CD8-positive, alpha-beta memory T cell (primary cell): ENCODE measurements around the gene KIFAP3. TPM values are rescaled to one million over a fixed set of nuclear protein-coding genes. Genes with fewer than 3 reads are reported as not detected.
"Not testable (repeated sequence)": the region's sequence is repeated elsewhere in the genome, so short reads cannot be mapped to it uniquely, and the experiment has no call there.

Experiments used
- CTCF ChIA-PET: fragments of 350-600 bp; sonication (Branson Sonifier 250); formaldehyde crosslinking; loops from one replicate; lab custom pipeline; 2021; ENCODE audit warnings: antibody characterized with exemption; lab: Charles Lee
- POLR2A ChIA-PET: fragments of 350-600 bp; sonication (Branson Sonifier 250); formaldehyde crosslinking; loops from one replicate; lab custom pipeline; 2021; ENCODE audit warnings: antibody characterized with exemption; lab: Charles Lee
- DNase-seq, 5 donors: peaks; one replicate each; pipeline versions ENCODE4 v3.0.0 to v3.0.0-alpha.2; 2020 to 2022; ENCODE audit warnings: mixed read lengths in 1 of 5
- H3K27ac ChIP-seq: one replicate; pipeline ENCODE4 v1.7.0; 2013; ENCODE audit warnings: low read depth, mild to moderate bottlenecking, low read length, moderate library complexity
- H3K27me3 ChIP-seq: 2 replicates; pipeline ENCODE4 v1.7.0; 2013; ENCODE audit warnings: low read length, mild to moderate bottlenecking; ENCODE audit not compliant: insufficient read depth, poor library complexity, severe bottlenecking
- H3K36me3 ChIP-seq: 2 replicates; pipeline ENCODE4 v1.7.0; 2013; ENCODE audit warnings: mild to moderate bottlenecking, low read length, moderate library complexity; ENCODE audit not compliant: insufficient read depth
- H3K4me1 ChIP-seq: 2 replicates; pipeline ENCODE4 v1.7.0; 2013; ENCODE audit warnings: mild to moderate bottlenecking, low read length, moderate library complexity; ENCODE audit not compliant: insufficient read depth
- H3K4me3 ChIP-seq: 2 replicates; pipeline ENCODE4 v1.7.0; 2013; ENCODE audit warnings: mild to moderate bottlenecking, low read length
- H3K9me3 ChIP-seq: 2 replicates; pipeline ENCODE4 v1.7.0; 2013; ENCODE audit warnings: mild to moderate bottlenecking, low read length
- H3K27ac Mint-ChIP-seq, 8 donors: one replicate each; pipeline ENCODE4 v1.8.0; 2020 to 2021; ENCODE audit warnings: mixed read lengths in 8 of 8, mild to moderate bottlenecking in 6 of 8, inconsistent platforms in 3 of 8, moderate library complexity in 3 of 8
- H3K27me3 Mint-ChIP-seq, 2 donors: one replicate each; pipeline ENCODE4 v1.8.0; 2020 to 2021; ENCODE audit warnings: mixed read lengths in 2 of 2, mild to moderate bottlenecking in 1 of 2, moderate library complexity in 1 of 2
- H3K36me3 Mint-ChIP-seq, 3 donors: one replicate each; pipeline ENCODE4 v1.8.0; 2020 to 2021; ENCODE audit warnings: mixed read lengths in 3 of 3, inconsistent platforms in 1 of 3, mild to moderate bottlenecking in 1 of 3
- H3K4me1 Mint-ChIP-seq, 3 donors: one replicate each; pipeline ENCODE4 v1.8.0; 2020 to 2021; ENCODE audit warnings: mixed read lengths in 3 of 3, inconsistent platforms in 1 of 3, mild to moderate bottlenecking in 1 of 3
- H3K4me3 Mint-ChIP-seq, 7 donors: one replicate each; pipeline ENCODE4 v1.8.0; 2020 to 2021; ENCODE audit warnings: mixed read lengths in 7 of 7, mild to moderate bottlenecking in 6 of 7, moderate library complexity in 4 of 7, inconsistent platforms in 2 of 7
- H3K9me3 Mint-ChIP-seq, 5 donors: one replicate each; pipeline ENCODE4 v1.8.0; 2020 to 2022; ENCODE audit warnings: mixed read lengths in 5 of 5, mild to moderate bottlenecking in 3 of 5, moderate library complexity in 2 of 5, inconsistent platforms in 1 of 5
- polyA plus RNA-seq: library from polyadenylated mRNA; unstranded; fragments of 300-500 nt; fragmentation: Illumina TruSeq; gene quantifications from one replicate; pipeline ENCODE4 v1.2.3, GENCODE V29; 2021
- total RNA-seq, 2 experiments: library from RNA; stranded (reverse); gene quantifications; one replicate each; pipeline ENCODE4 v1.2.3, GENCODE V29; 2021

Gene KIFAP3
- total and polyA plus RNA-seq, 3 experiments from 2014 or later: 17.4 to 23.8 (median 23.2) TPM

- H3K4me3 ChIP-seq: no peak overlapping the region
- no peaks in the 10 kb centered on the region for H3K9me3 Mint-ChIP-seq
- H3K4me3 Mint-ChIP-seq: no peak overlapping the region
These were observed 145.9 kb downstream of the KIFAP3 start for GRCh38 chr1:169928438-169929209.

GRCh38 chr1:169925505-169926482 lies 148.7 kb downstream of the KIFAP3 start:
- Mint-ChIP-seq H3K4me3 (no peak overlapping the region), H3K4me1 (peaks cover 7 to 10% (median 9%) of the 10 kb centered on the region in 3 donors), H3K36me3 (peaks cover 4 to 15% (median 6%) of the 10 kb centered on the region in 3 donors), H3K9me3 (no peaks in the 10 kb centered on the region), H3K27ac (peak overlapping the region in 5 of 8 donors; percentile 22 to 80 (median 68)), H3K27me3 (no peaks in the 10 kb centered on the region)
- no peak for DNase-seq
- Histone ChIP-seq H3K27ac (no peak overlapping the region), H3K4me3 (no peak overlapping the region), H3K27me3 (no peaks in the 10 kb centered on the region), H3K9me3 (no peaks in the 10 kb centered on the region), H3K4me1 (no peaks in the 10 kb centered on the region), H3K36me3 (no peaks in the 10 kb centered on the region)
- POLR2A ChIA-PET: no interaction called here
- CTCF ChIA-PET: no interaction called here

More at GRCh38 chr1:169928438-169929209, 145.9 kb downstream of the KIFAP3 start:
- H3K36me3 ChIP-seq: no peaks in the 10 kb centered on the region
- no peaks in the 10 kb centered on the region for H3K9me3 ChIP-seq
- H3K27me3 Mint-ChIP-seq: no peaks in the 10 kb centered on the region
- no peaks in the 10 kb centered on the region for H3K4me1 ChIP-seq
- H3K27me3 ChIP-seq: no peaks in the 10 kb centered on the region
- POLR2A ChIA-PET: no interaction called here
- CTCF ChIA-PET: interaction anchor here (0.8 to 1.4 kb wide), 2 partner anchors 35 to 1001 kb away, joined by 3 to 7 read pairs; partner anchors contain the start of gene SCYL3
- H3K27ac Mint-ChIP-seq: peak overlapping the region in 1 of 8 donors; percentile 54
- DNase-seq: peak in 2 of 5 donors; percentile 31 to 39
- H3K36me3 Mint-ChIP-seq: peaks cover 0 to 7% (median 0%) of the 10 kb centered on the region in 3 donors
- no peak overlapping the region for H3K27ac ChIP-seq
- H3K4me1 Mint-ChIP-seq: peaks cover 7 to 10% (median 9%) of the 10 kb centered on the region in 3 donors

GRCh38 chr1:169924829-169925228 lies 149.7 kb downstream of the KIFAP3 start:
- CTCF ChIA-PET: no interaction called here
- H3K9me3 ChIP-seq: no peaks in the 10 kb centered on the region
- no peaks in the 10 kb centered on the region for H3K27me3 Mint-ChIP-seq
- H3K27ac ChIP-seq: no peak overlapping the region
- no peaks in the 10 kb centered on the region for H3K36me3 ChIP-seq
- no peaks in the 10 kb centered on the region for H3K4me1 ChIP-seq
- no peak overlapping the region for H3K4me3 ChIP-seq
- peaks cover 7 to 10% (median 9%) of the 10 kb centered on the region in 3 donors for H3K4me1 Mint-ChIP-seq
- H3K27ac Mint-ChIP-seq: peak overlapping the region in 1 of 8 donors; percentile 18
- peaks cover 4 to 22% (median 9%) of the 10 kb centered on the region in 3 donors for H3K36me3 Mint-ChIP-seq
- H3K9me3 Mint-ChIP-seq: no peaks in the 10 kb centered on the region
- POLR2A ChIA-PET: no interaction called here
- DNase-seq: no peak
- H3K27me3 ChIP-seq: no peaks in the 10 kb centered on the region
- H3K4me3 Mint-ChIP-seq: no peak overlapping the region

DNA sequence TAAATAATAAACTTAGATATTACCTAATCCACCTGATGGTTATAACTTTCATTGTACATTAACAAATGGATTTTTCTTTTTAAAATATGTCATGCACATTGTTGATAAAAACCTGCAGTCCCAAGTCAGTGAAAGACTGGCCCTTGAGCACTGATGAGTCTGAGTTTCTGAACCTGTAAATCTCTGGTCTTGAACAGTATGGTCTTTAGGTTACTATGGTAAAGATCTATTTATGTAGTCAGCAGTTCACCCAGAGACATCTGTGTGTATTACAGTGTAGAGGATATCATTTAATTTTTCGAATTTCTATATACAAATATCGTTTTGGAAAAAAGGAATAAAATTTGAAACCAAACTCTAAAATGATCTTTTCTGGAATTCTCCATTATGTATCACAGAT lies 150.4 kb downstream of the KIFAP3 start:
- Mint-ChIP-seq H3K4me1 (peaks cover 7 to 10% (median 9%) of the 10 kb centered on the region in 3 donors), H3K27me3 (no peaks in the 10 kb centered on the region), H3K4me3 (no peak overlapping the region), H3K27ac (no peak overlapping the region), H3K9me3 (no peaks in the 10 kb centered on the region), H3K36me3 (peaks cover 4 to 27% (median 9%) of the 10 kb centered on the region in 3 donors)
- no peaks in the 10 kb centered on the region for H3K27me3 ChIP-seq
- no peaks in the 10 kb centered on the region for H3K4me1 ChIP-seq
- H3K36me3 ChIP-seq: no peaks in the 10 kb centered on the region
- no peak overlapping the region for H3K27ac ChIP-seq
- CTCF ChIA-PET: no interaction called here
- DNase-seq: no peak
- no peak overlapping the region for H3K4me3 ChIP-seq
- POLR2A ChIA-PET: no interaction called here
- H3K9me3 ChIP-seq: no peaks in the 10 kb centered on the region

DNA sequence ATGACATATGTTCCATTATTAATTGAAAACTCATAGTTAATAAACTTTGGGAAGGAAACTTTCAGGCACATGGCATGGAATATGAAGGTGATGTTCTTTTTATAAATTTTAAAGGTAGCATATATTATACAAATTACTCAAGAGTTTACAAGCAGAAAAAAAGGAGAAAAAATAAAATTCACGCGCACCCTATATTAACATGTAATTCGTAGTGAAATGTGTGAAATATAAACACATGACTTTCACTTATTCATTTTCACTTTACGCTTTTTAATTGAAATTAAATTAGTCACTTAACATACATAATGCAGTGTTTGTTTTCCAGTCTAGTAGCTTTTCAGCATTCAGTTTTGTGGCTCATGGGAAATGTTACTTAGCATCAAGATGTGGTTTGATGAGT lies 153.4 kb downstream of the KIFAP3 start:
- Mint-ChIP-seq H3K36me3 (peaks cover 4 to 36% (median 15%) of the 10 kb centered on the region in 3 donors), H3K9me3 (no peaks in the 10 kb centered on the region), H3K27me3 (no peaks in the 10 kb centered on the region), H3K4me1 (peaks cover 2 to 6% (median 3%) of the 10 kb centered on the region in 3 donors), H3K4me3 (no peak overlapping the region), H3K27ac (no peak overlapping the region)
- Histone ChIP-seq H3K36me3 (no peaks in the 10 kb centered on the region), H3K4me1 (no peaks in the 10 kb centered on the region), H3K27ac (no peak overlapping the region), H3K9me3 (no peaks in the 10 kb centered on the region), H3K27me3 (no peaks in the 10 kb centered on the region), H3K4me3 (no peak overlapping the region)
- POLR2A ChIA-PET: no interaction called here
- CTCF ChIA-PET: no interaction called here
- DNase-seq: no peak

DNA sequence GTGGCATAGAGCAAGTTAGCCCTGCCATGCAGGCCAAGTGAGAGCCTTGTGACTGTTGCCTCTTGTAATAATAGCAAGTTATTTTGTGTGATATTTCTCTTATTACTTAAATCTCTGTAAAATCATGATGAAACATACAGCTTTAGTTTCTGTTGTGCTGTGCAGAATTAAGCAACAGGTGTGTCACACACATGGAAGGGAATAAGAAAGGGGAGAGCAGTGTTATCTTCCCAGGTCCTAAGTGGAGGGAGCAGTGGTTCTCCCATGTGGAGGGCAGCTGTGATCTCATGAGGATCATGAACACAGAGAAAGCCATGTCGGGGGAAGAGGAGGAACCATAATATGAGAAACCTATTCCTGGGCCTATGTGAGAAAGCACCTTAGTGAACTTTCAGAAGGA lies 155.6 kb downstream of the KIFAP3 start:
- POLR2A ChIA-PET: no interaction called here
- H3K9me3 ChIP-seq: no peaks in the 10 kb centered on the region
- H3K27me3 ChIP-seq: no peaks in the 10 kb centered on the region
- Mint-ChIP-seq H3K27me3 (no peaks in the 10 kb centered on the region), H3K36me3 (peaks cover 4 to 30% (median 15%) of the 10 kb centered on the region in 3 donors), H3K4me3 (peak overlapping the region in 1 of 7 donors; percentile 78), H3K4me1 (peaks cover 0 to 3% (median 0%) of the 10 kb centered on the region in 3 donors), H3K27ac (peak overlapping the region in 1 of 8 donors; percentile 24), H3K9me3 (no peaks in the 10 kb centered on the region)
- CTCF ChIA-PET: no interaction called here
- H3K36me3 ChIP-seq: no peaks in the 10 kb centered on the region
- no peak overlapping the region for H3K4me3 ChIP-seq
- DNase-seq: no peak
- no peak overlapping the region for H3K27ac ChIP-seq
- H3K4me1 ChIP-seq: no peaks in the 10 kb centered on the region

GRCh38 chr1:169918220-169918619 lies 156.3 kb downstream of the KIFAP3 start:
- not testable (repeated sequence) for H3K4me3 ChIP-seq

More at GRCh38 chr1:169918220-169918619, 156.3 kb downstream of the KIFAP3 start:
- H3K9me3 Mint-ChIP-seq, CTCF ChIA-PET, POLR2A ChIA-PET, H3K36me3 ChIP-seq, H3K27me3 Mint-ChIP-seq, H3K4me1 ChIP-seq, H3K27me3 ChIP-seq, H3K4me1 Mint-ChIP-seq, H3K9me3 ChIP-seq, DNase-seq, H3K27ac ChIP-seq: not testable (repeated sequence)
- H3K4me3 Mint-ChIP-seq: peak overlapping the region in 2 of 7 donors; percentile 5 to 78
- H3K36me3 Mint-ChIP-seq: peaks cover 4 to 30% (median 15%) of the 10 kb centered on the region in 3 donors
- peak overlapping the region in 1 of 8 donors; percentile 12 for H3K27ac Mint-ChIP-seq
